ENCODE measurements around the gene ADCY3. TPM values are rescaled to one million over a fixed set of nuclear protein-coding genes. Genes with fewer than 3 reads are reported as not detected.

ADCY3 gene
- total and polyA plus RNA-seq, 2 donors from 2014 or later: 21.1 to 44.6 TPM

GRCh38 chr2:24885221-24886125, 34.6 kb downstream of the ADCY3 start:
- no peaks in the 10 kb centered on the region for H3K27me3 ChIP-seq (ENCODE audit: control insufficient read depth, insufficient read depth, low read length)
- H3K9ac ChIP-seq (ENCODE audit: low read length in 3 of 3): no peak overlapping the region
- no peaks in the 10 kb centered on the region for H3K36me3 ChIP-seq (ENCODE audit: control insufficient read depth in 2 of 3, insufficient read depth in 3 of 3, low read length in 3 of 3)
- H3K9me3 ChIP-seq (ENCODE audit: control insufficient read depth in 2 of 3, insufficient read depth in 1 of 3, low read length in 3 of 3): no peaks in the 10 kb centered on the region
- no peak overlapping the region for H3K4me3 ChIP-seq (ENCODE audit: low read length in 3 of 3)
- no peak for TF ChIP-seq CTCF (IDR thresholded peaks at IDR 0.05; ENCODE audit: borderline replicate concordance, extremely low read depth, insufficient read depth)
- DNase-seq (peak in 4 of 5 donors; percentile 77 to 88 (median 80)), FAIRE-seq (no peak)
- intact Hi-C loops (cut with DNase I): no loop called here
- H3K27ac ChIP-seq (ENCODE audit: low read depth in 2 of 2, low read length in 2 of 2): no peak overlapping the region
- H3K4me1 ChIP-seq (ENCODE audit: control insufficient read depth in 2 of 3, insufficient read depth in 2 of 3, low read depth in 1 of 3, low read length in 3 of 3): peaks cover 0 to 9% (median 0%) of the 10 kb centered on the region in 3 donors

GRCh38 chr2:24883946-24884345, 36.1 kb downstream of the ADCY3 start:
- Histone ChIP-seq H3K27ac (ENCODE audit: low read depth in 2 of 2, low read length in 2 of 2) (no peak overlapping the region), H3K4me3 (ENCODE audit: low read length in 3 of 3) (no peak overlapping the region), H3K27me3 (ENCODE audit: control insufficient read depth, insufficient read depth, low read length) (no peaks in the 10 kb centered on the region), H3K9ac (ENCODE audit: low read length in 3 of 3) (no peak overlapping the region), H3K4me1 (ENCODE audit: control insufficient read depth in 2 of 3, insufficient read depth in 2 of 3, low read depth in 1 of 3, low read length in 3 of 3) (peaks cover 0 to 9% (median 0%) of the 10 kb centered on the region in 3 donors), H3K36me3 (ENCODE audit: control insufficient read depth in 2 of 3, insufficient read depth in 3 of 3, low read length in 3 of 3) (no peaks in the 10 kb centered on the region), H3K9me3 (ENCODE audit: control insufficient read depth in 2 of 3, insufficient read depth in 1 of 3, low read length in 3 of 3) (no peaks in the 10 kb centered on the region)
- intact Hi-C loops (cut with DNase I): no loop called here
- TF ChIP-seq CTCF (IDR thresholded peaks at IDR 0.05; ENCODE audit: borderline replicate concordance, extremely low read depth, insufficient read depth): no peak
- DNase-seq (peak in 1 of 5 donors; percentile 11), FAIRE-seq (no peak)

- DNase-seq: no peak
These were observed 38.4 kb downstream of the ADCY3 start for GRCh38 chr2:24881623-24882022.

More at GRCh38 chr2:24881623-24882022, 38.4 kb downstream of the ADCY3 start:
- no peaks in the 10 kb centered on the region for H3K9me3 ChIP-seq (ENCODE audit: control insufficient read depth in 2 of 3, insufficient read depth in 1 of 3, low read length in 3 of 3)
- no peak overlapping the region for H3K4me3 ChIP-seq (ENCODE audit: low read length in 3 of 3)
- intact Hi-C loops (cut with DNase I): no loop called here
- no peaks in the 10 kb centered on the region for H3K27me3 ChIP-seq (ENCODE audit: control insufficient read depth, insufficient read depth, low read length)
- no peak overlapping the region for H3K9ac ChIP-seq (ENCODE audit: low read length in 3 of 3)
- no peak overlapping the region for H3K27ac ChIP-seq (ENCODE audit: low read depth in 2 of 2, low read length in 2 of 2)
- peaks cover 0 to 7% (median 0%) of the 10 kb centered on the region in 3 donors for H3K4me1 ChIP-seq (ENCODE audit: control insufficient read depth in 2 of 3, insufficient read depth in 2 of 3, low read depth in 1 of 3, low read length in 3 of 3)
- FAIRE-seq: no peak
- H3K36me3 ChIP-seq (ENCODE audit: control insufficient read depth in 2 of 3, insufficient read depth in 3 of 3, low read length in 3 of 3): no peaks in the 10 kb centered on the region
- no peak for TF ChIP-seq CTCF (IDR thresholded peaks at IDR 0.05; ENCODE audit: borderline replicate concordance, extremely low read depth, insufficient read depth)
